Measurements from ENCODE around the gene ZFHX3.

DNA sequence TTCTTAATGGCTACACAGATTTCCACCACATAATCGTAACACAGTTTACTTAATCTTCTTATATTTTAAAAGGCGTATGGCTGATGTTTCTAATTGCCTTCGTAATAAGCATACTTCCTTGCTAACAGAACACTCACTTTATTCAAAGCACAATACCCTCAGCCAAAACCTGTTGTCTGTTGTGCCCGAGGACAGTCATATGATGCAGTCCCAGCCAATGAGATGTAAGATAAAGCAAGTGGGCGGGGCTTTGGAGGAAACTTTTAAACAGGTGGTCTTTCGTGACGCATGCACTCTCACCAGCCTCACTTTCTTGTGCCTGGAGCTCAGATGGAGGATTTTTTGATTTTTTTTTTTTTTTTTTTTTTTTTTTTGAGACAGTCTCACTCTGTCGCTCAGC lies 174.1 kb downstream of the ZFHX3 start:
- TF ChIP-seq ILF3 (IDR thresholded peaks at IDR 0.05; ENCODE audit: borderline replicate concordance) (no peak), RBM39 (optimal IDR thresholded peaks at IDR 0.05; ENCODE audit: low read depth, low read length) (no peak), CTCF (IDR thresholded peaks at IDR 0.05 in 2 of 3, conservative IDR thresholded peaks at IDR 0.05 in 1 of 3; ENCODE audit: insufficient read depth in 2 of 3, low read depth in 1 of 3, low read length in 3 of 3) (no peak), ZBTB33 (CRISPR knock-in tag; IDR thresholded peaks at IDR 0.05) (no peak)
- TF ChIP-seq, protein P1, sequence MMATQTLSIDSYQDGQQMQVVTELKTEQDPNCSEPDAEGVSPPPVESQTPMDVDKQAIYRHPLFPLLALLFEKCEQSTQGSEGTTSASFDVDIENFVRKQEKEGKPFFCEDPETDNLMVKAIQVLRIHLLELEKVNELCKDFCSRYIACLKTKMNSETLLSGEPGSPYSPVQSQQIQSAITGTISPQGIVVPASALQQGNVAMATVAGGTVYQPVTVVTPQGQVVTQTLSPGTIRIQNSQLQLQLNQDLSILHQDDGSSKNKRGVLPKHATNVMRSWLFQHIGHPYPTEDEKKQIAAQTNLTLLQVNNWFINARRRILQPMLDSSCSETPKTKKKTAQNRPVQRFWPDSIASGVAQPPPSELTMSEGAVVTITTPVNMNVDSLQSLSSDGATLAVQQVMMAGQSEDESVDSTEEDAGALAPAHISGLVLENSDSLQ (IDR thresholded peaks at IDR 0.05) = no peak

Measured in K562 (cell line).